ENCODE results near the gene GNAS.
A peak's percentile ranks its signal among the peaks of the same experiment; 100 is the strongest.
"Not testable (repeated sequence)": the region's sequence is repeated elsewhere in the genome, so short reads cannot be mapped to it uniquely, and the experiment has no call there.

GNAS gene

DNA sequence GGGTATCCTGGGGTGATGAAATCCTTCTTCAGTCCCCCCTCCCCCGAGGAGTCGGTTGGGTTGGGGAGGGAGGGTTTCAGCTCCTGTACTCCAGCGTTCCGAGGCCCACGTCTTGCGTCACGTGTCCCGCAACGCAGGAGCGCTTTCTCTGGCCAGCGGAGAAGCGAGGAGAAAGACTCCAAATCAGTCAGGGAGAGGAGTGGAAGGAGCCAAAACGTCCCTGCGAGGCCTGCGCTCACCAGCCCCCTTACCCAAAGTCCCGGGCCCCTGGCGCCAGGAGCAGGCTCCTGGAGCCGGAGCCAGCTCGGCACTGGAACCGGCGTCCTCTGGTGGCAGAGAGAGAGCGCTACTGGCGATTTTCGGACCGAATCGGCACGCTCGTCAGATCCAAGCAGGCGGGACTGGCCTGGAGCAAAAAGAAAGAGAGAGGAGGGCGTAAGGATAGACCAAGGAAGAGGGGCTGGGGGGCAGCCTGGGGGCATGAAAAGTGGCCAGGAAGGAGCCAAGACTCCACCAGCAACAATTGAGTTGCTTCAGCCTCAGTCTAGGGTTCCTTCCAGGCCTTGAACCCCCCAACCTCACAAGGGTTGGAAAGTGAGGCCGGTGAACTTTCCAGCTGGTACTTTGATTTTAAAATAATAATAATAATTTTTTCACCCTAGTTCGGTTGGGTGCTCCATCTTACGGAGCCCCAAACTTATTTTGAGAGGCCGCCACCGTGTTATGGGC lies at the start of gene GNAS:
GNAS (plus strand) TSS at position 174 of the 729 bp plus-strand sequence.
- DNase-seq: no peak

DNA sequence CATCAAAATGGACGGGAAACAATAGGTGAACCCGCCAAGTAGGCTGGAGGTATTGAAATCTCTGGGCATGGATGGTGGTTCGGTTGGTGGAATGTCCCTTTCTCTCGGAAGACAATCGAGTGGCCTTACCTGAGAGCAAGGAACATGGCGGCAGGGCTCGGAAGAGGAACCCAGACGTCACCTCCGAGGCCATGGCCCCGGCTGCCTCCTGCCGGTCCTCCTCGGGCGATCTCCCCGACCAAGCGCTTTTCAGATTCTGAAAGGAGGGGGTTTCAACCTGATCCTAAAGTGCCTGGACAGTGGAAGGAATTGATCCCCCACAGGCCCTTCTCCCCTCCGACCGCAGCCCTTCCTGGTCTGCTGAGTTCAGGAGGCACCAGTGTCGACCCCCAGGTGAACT lies 49.0 kb upstream of the GNAS start:
- DNase-seq: no peak

DNA sequence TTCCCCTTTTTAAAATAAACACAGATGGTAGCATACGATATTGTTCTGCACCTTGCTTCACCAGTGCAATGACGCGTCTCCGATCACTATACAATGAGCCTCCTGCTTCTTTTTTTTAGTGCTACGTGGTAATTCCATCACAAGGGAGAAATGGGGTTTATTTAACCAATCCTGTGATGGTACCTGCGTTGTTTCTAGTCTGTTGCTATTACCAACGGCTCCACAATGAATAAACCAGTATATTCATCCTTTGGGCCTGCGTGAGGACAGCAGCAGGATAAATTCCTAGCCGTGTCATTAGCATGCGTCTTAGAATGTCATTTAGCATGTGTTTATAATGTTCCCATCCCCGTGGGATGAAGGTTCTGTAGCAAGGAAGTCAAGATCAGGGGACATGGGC lies 44.7 kb upstream of the GNAS start:
- DNase-seq: no peak

DNA sequence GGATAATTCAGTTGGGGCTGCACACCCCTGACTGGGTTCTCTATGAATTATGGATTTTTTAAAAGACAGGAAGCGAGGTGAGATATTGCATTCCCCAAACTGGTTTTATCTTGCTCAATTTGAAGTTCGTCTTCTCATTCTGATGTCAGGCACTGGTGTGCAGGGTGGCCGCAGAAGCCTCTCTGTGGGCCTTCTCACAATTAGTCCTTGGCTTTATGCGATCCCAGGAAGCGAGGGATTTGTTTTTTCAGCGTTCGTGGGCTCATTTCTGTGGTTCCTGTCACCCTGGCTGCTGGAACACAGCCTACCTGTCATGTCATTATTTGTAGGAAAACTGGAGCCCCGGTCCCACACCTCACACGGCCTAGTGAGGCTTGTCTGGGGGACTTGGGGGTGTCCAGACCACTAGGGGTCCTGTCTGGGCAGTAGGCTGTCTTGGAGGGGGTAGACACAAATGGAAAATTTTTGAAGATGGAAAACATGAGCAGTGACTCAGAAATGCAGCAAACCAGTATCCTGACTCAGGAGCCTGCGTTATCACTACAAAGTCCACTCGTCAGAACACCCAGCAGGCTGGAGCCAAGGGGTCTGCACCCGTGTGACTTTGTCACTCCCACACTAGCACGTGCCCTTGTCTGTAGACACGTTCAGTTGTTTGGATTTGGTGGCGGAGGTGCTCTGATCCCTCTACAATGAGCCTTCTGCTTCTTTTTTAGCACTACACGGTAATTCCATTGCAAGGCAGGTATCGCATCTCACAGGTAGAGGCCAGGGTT lies 44.1 kb upstream of the GNAS start:
- no peak for DNase-seq

DNA sequence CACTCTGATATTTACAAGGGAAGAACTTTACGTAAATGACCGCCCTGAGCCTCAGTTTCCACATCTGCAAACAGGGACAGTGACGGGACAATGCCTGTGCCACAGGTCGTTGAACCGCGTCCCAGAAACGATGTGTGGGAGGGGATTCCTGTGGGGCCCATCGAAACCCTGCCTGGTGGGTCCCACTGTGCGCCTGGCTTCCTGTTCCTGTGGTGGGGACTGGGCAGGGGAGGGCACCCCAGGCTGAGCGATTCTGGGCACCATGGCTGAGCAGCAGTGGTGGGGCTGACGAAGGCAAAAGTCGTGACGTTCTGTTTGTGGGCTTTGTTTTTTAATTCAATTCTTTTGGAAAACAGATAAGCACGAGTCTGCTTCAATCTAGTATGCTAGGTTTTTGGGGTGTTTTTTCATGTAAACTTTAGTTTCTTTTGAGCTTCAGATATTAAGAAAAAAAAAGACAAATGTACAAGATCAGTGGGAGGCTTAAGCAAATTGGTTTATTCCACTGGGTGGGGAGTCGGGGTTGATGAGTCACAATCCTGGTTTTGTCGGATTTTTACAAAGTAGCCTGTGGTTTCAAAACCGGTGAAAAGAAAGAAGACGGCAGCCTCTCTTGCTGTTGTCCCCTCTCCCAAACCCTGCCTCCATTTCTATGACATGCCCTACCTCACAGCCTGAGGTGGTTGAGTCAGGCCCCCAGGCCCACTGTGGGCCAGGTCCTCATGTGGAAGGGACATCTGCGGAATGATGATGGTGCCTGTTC lies 42.2 kb upstream of the GNAS start:
- DNase-seq: no peak

DNA sequence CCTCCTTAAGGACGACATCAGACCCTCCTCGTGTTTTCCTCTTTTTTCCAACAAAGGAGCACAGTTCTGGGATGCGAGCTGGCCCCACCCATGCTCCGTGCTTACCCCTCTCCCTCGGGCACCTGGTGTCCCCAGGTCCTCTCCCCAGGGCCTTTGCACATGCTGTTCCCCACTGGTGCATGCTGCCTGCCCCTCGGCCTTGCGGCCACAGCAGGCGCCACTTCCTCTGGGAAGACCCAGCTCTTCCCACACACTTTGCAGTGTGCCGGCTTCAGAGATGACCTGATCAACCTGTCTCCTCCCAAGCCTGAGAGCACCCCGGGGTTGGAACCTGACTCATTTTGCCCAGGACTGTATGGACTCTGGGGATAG lies 41.7 kb upstream of the GNAS start:
- DNase-seq: no peak

DNA sequence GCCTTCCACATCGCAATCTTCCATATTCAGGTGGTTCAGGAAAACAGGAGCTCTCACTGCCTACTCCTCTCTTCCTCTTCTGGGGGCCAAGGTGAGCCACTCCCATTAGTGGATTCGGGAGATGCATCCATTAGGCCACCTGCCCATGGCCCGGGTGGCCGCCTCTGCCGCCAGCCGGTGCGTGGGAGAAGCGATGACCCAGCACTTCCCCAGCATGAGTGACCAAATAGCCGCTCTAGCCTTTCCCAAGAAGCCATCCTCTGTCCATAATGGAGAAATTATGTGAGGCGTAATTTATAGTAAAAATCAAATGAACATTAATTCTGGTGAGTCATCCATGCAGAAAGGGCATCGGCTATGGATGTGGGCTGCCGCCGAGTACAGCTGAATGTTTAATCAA lies 41.2 kb upstream of the GNAS start:
- no peak for DNase-seq

DNA sequence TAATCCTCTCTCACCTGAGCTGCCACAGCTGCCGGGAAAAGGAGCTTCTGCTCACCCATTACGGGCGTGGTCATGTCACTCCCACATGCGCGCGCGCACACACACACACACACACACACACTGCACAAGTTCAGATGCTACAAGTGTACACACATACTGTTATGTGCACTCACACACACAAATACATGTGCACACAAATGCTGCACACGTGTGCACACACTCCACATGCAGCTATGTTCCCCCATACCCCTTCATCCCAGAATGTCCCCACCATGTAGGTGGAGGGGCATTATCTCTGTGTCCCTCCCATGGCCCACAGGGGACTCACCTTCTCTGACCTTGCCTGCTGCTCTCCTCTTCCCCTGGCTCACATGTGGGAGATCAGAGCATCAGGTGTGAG lies 39.1 kb upstream of the GNAS start:
- no peak for DNase-seq

DNA sequence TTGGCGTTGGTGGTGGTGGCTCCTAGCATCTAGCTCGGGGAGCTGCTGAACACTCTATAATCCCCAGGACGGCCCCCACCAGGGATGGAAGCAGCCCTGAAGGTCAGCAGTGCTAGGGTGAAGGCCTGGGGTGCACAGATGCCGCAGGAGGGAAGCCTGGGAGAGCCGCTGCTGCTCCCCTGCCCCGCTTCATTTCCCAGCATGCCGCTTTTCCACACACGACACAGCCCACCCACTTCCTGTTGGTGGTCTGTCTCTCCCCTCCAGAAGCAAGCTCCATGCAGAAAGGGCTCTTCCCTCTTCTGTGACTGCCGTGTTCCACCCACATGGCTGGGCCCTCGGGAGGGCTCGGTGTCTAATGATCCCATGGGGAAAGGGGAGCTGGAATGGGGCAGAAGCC lies 37.1 kb upstream of the GNAS start:
- no peak for DNase-seq

DNA sequence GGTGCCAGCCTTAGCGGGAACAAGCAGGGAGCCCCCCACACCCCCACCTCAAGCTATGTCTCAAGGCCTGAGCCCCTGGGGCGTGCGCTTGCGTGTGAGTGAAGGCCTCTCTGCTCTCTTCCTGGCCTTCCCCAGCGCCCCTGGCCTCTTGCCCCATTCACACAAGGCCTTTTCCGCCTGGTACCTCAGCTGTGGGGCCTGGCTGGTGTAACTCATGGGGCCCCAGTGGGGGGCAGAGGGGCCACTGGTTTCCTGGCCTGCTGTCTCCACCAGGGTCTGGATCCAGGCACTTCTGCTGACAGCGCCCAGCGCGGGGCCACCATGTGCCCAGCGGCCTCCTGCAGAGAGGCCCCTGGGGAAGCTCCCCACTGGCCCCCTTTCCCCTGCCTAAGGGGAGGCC lies 36.5 kb upstream of the GNAS start:
- DNase-seq: no peak

DNA sequence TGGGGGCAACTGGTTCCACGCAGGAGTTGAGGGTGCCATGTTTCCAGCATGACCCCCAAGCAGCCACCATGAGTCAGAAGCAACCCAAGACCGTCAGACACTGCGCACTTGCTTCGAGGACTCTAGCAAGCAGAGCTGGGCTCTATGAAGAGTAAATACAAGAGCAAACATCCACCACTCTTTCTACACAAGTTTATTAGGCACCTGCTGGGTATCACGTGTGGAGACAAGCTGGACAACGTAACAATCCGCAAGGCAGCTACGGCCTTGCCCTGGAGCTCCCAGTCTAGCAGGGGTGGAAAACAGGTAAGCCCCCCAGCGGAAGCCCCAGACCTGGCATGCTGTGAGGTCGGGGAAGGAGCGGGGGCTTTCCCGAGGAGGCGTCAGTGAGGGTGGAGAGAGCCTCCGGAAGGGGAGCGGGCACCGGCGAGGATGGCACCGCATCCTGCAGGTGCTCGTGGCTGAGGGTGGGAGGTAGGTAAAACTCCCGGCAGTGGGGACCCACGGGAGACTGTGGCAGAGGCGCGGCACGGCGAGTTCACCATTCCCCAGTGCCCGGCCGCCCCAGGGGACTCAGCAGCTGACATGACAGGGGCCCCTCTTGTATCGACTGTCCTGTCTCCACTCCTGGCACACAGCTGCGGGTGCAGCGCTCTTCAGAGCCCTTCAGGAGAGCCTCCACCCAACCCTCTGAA lies 35.4 kb upstream of the GNAS start:
- DNase-seq: no peak

DNA sequence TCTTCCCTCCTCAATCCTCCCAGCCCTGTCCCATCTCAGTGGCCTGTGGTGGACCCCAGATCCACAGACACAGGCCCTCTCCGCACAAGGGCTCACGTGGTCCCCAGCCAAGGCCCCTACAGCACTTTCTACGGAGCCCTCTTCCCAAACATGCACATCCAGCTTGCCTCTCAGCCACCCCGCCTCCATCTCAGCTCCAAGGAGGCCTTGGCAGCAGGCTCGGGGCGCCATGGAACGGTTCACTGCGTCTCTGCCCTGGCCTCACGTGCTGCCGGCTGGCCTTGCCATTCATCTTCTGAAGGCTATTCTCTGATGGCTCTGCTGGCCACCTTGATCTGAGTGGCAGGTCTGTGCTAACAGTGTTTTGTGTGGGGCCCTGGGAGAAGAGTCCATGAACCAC lies 34.8 kb upstream of the GNAS start:
- no peak for DNase-seq

DNA sequence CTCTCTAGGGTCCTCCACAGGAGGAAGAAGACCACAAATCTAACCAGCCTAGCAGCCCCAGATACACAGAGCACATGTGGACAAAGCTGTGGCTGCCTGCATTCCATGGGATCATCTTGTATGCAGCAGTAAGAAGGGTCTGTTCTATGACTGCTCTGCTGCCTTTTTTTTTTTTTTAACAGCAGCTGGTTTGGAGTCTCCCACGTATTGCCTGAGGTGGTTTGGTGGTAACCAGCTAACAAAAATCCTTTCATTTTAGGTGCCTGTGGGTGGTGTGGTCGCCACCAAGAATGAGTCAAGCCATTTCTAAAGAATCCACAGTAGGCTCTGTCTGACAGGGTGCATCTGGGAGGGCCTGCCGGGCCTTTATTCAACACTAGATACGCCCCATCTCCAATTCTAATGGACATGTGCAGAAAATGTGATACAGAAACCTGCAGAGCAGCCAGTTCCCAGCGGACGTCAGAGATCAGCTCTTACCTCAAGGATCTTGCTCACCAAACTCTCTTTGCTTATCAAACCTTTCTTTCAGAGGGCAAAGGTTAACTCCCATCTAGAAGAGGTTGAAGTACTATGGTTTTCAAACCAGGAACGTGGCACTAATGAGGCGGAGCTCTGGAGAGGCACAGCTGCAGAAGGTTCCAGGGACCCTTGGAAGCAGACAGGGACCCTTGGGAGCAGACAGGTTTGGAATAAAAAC lies 33.8 kb upstream of the GNAS start:
- DNase-seq: no peak

DNA sequence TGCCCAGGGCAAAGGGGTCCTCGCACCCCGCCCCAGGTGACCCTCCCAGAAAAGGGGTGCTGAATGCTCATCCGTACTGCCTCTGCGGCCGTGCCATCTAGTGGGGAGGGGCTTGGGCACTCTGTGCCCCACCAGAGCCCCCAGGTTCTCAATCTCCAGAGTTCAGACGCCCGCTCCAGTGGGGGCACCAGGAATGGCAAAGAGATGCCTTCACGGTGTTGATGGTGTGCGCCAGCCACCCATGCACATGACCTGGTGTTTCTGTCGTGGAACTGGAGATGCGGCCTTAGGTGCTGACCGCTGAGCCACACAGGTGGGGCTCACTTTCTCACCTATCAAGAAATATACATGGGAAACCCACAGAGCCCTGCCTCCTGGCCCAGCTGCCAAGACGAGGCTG lies 32.6 kb upstream of the GNAS start:
- DNase-seq: no peak

DNA sequence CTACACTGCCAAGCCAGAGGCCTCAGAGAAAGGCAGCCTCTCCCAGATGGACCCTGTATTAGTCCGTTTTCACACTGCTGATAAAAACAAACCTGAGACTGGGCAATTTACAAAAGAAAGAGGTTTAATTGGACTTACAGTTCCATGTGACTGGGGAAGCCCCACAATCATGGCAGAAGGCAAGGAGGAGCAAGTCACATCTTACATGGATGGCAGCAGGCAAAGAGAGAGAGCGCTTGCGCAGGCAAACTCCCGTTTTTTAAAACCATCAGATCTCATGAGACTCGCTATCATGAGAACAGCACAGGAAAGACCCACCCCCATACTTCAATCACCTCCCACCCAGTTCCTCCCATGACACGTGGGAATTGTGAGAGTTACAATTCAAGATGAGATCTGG lies 32.0 kb upstream of the GNAS start:
- DNase-seq: not testable (repeated sequence)

DNA sequence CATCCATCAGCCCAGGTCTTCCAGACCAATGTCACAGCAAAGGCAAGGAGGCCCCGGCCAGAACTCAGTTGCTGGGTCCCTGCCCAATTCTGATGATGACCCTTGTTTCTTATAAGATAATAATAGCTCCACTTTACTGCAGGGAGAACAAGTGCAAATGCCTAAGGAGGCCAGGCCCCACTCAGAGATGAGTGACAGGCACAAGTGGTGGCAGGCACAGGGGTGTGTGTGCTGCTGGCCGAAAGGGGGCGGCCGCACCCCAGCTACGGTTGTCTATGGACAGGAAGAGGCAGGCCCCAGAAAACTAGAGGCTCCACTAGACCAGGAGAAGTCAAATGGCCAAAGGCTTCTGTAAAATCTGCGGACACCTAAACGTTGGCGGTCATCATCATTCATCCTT lies 30.4 kb upstream of the GNAS start:
- no peak for DNase-seq

DNA sequence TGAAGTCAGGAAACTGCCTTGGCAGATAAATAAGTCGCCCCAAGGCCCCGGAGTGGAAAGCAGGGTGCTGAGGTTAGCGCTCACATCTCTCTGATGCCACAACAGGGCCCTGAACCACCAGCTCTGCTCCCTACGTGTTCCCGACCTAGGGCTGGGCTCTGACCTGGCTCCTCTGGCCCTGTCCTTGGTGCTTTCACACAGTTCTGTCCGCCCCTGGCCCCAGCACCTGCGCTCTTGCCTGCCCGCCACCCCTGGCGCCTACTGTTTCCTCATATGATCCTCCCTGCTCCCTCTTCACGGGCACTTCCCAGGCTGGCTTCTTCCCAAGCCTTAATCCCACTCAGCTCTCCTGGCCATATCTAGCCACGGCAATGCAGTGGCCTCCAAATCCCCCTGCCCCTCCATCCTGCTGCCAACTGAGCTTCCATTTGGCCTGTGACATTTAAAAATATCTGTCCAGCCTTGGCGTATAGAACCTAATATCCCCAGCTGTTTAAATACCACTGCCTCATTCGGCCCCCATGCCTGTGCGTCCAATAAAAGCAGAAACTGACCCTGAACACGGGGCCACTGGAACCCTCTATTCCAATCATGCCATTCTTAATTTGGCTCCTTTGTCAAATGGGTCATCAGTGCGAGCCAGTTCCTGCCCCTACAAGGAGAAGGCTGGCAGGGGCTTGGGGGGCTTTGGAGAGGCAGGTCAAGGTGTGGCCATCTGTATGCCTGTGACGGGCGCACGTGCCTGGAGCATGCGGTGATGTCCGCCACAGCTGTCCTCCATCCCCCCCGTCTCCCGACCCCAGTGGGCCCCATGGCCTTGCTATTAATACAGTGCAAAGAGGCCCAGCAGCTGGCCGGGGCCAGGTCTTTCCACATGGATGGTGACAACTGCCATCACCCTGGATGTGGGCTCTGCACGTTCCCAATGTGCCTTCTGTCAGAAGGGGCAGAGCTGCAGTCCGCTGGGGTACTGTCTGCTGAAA lies 29.5 kb upstream of the GNAS start:
- no peak for DNase-seq

DNA sequence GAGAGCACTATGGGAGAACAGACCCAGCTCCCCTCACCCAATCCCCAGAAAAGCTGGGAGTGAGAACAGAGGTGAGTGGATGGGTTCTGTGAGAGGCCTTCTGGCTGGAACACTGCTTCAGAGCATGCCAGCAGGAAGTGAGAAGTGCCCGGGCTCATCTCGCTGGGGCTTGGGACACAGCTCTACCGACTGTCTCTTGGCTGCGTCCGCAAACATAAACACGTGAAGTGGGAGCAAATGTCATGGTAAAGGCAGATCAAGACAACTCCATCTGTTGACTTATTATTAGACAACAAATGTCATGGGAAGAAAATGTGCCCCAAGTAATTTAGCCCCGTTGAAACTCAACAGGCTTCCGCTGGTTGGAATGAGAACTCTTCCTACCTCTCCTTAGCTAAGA lies 27.7 kb upstream of the GNAS start:
- peak in 1 of 2 experiments; percentile 44 for DNase-seq

DNA sequence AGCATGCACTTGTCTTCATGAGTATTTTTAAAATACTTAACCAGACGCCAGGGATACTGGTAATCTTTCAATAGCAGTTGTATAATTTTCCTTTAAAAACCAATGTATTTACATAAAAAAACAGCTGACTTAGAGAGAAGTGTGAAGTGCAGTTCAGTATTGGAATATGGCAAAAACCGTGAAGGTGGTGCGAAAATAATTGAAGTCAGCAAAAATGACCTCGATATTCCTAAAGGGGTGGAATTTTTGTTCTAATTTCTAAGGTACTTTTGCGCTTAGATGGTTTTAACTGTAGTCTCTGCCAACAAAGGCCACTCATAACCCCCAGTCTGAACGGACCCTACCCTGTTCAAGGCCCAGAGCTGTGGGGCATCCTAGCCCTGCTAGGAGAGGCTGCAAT lies 27.1 kb upstream of the GNAS start:
- DNase-seq: no peak

DNA sequence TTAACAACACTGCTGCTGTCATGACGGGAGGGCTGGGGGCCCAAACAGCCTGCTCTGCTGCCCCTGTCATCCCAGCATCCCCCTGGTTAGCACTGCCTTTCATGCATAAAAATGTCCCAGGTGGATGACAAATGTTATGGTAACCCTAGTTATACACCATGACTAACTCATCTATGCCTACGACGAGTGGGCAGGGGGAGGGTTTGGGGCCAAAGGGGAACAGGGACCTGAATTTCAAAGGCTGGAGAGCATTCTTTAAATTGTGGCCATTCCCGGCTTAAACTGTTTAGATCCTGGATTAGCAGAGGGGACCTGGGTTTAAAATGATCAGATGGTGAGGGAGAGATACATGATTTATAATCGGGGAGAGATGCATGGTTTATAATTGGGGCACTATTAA lies 26.2 kb upstream of the GNAS start:
- no peak for DNase-seq

DNA sequence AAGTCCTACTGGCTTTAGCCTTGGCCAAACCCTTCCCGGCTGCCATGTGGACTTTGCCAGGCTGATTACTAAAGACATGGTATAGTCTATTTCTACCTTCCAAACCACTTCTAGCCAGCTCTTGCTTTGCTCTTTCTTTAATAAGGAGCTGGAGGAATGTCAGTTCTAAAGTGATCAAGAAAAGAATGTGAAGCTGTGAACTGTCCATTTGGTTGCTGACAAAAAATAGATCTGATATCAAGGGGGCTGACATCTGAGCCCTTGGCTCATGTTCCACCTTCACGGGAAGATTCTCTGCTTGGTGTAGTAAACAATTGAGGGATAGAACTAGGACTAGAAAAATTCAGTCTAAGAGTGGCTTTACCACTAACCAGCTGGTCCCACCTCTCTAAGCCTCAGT lies 24.4 kb upstream of the GNAS start:
- no peak for DNase-seq
